Mesendoderm (in vitro differentiated cells): ENCODE results near the gene RRP15.

Experiments
- DNase-seq: peaks from one replicate; pipeline ENCODE4 v3.0.0; 2013
- H2AK5ac ChIP-seq: 2 replicates; pipeline ENCODE4 v1.6.1; 2013; ENCODE audit warnings: low read length, inconsistent platforms
- H2BK120ac ChIP-seq: 2 replicates; pipeline ENCODE4 v1.6.1; 2013; ENCODE audit warnings: low read depth, mild to moderate bottlenecking, low read length, moderate library complexity, mixed read lengths
- H2BK15ac ChIP-seq: replicated peaks from 2 replicates; pipeline ENCODE4 v1.6.1; 2013; ENCODE audit warnings: low read depth, mild to moderate bottlenecking, moderate library complexity
- H2BK5ac ChIP-seq: 2 replicates; pipeline ENCODE4 v1.6.1; 2013; ENCODE audit warnings: low read length, inconsistent platforms
- H3K18ac ChIP-seq: 2 replicates; pipeline ENCODE4 v1.6.1; 2013; ENCODE audit warnings: mild to moderate bottlenecking, low read length, mixed read lengths
- H3K23ac ChIP-seq: one replicate; pipeline ENCODE4 v1.6.1; 2013; ENCODE audit warnings: low read length
- H3K27ac ChIP-seq: 2 replicates; pipeline ENCODE4 v1.5.1; 2013; ENCODE audit warnings: low read depth, mild to moderate bottlenecking, inconsistent platforms, low read length, moderate library complexity
- H3K27me3 ChIP-seq: 2 replicates; pipeline ENCODE4 v1.6.1; 2013; ENCODE audit warnings: low read length, control low read depth, mild to moderate bottlenecking, inconsistent platforms; ENCODE audit not compliant: insufficient read depth, poor library complexity
- H3K36me3 ChIP-seq: 2 replicates; pipeline ENCODE4 v1.6.1; 2013; ENCODE audit warnings: low read length, inconsistent platforms; ENCODE audit not compliant: control insufficient read depth, insufficient read depth
- H3K4ac ChIP-seq: one replicate; pipeline ENCODE4 v1.6.1; 2013; ENCODE audit warnings: low read depth, mild to moderate bottlenecking, low read length, moderate library complexity
- H3K4me1 ChIP-seq: 2 replicates; pipeline ENCODE4 v1.6.1; 2013; ENCODE audit warnings: low read depth, low read length, inconsistent platforms; ENCODE audit not compliant: control insufficient read depth
- H3K4me2 ChIP-seq: 2 replicates; pipeline ENCODE4 v1.6.1; 2013; ENCODE audit warnings: low read length
- H3K4me3 ChIP-seq: 2 replicates; pipeline ENCODE4 v1.5.1; 2013; ENCODE audit warnings: mild to moderate bottlenecking, low read length
- H3K56ac ChIP-seq: one replicate; pipeline ENCODE4 v1.6.1; 2013; ENCODE audit warnings: low read length
- H3K79me1 ChIP-seq: 2 replicates; pipeline ENCODE4 v1.6.1; 2013; ENCODE audit warnings: low read length, inconsistent platforms
- H3K79me2 ChIP-seq: 2 replicates; pipeline ENCODE4 v1.6.1; 2013; ENCODE audit warnings: mild to moderate bottlenecking, low read length; ENCODE audit not compliant: control insufficient read depth, insufficient read depth
- H3K9ac ChIP-seq: 2 replicates; pipeline ENCODE4 v1.6.1; 2013; ENCODE audit warnings: low read length, inconsistent platforms
- H4K5ac ChIP-seq: one replicate; pipeline ENCODE4 v1.6.1; 2013; ENCODE audit warnings: low read length
- H4K8ac ChIP-seq: one replicate; pipeline ENCODE4 v1.6.1; 2013; ENCODE audit warnings: low read depth, mild to moderate bottlenecking, control low read depth, low read length, moderate library complexity
- WGBS: extraction: QIAGEN DNeasy Blood & Tissue Kit; methylation state at CpG from one replicate; pipeline ENCODE4 v1.1.7; 2013; ENCODE audit warnings: low lambda C conversion rate, missing lambda C conversion rate; ENCODE audit not compliant: insufficient coverage; ENCODE audit errors: extremely low coverage; 5-methylcytosine and 5-hydroxymethylcytosine counted together

The RRP15 gene

GRCh38 chr1:218281285-218281684 is 3.8 kb upstream of the RRP15 start:
- no peak overlapping the region for H2BK120ac ChIP-seq
- H4K5ac ChIP-seq, result no peak overlapping the region
- H3K56ac ChIP-seq, result no peak overlapping the region
- peaks cover 11% of the 10 kb centered on the region for H3K79me2 ChIP-seq
- no peak overlapping the region for H4K8ac ChIP-seq
- no peak overlapping the region for H3K18ac ChIP-seq
- no peak overlapping the region for H2BK5ac ChIP-seq
- no peak overlapping the region for H3K4me3 ChIP-seq
- peaks cover 7% of the 10 kb centered on the region for H3K4me1 ChIP-seq
- no peak overlapping the region for H3K23ac ChIP-seq
- no peak overlapping the region for H3K4ac ChIP-seq
- DNase-seq, result no peak
- no peaks in the 10 kb centered on the region for H3K27me3 ChIP-seq
- H2BK15ac ChIP-seq, result no peak overlapping the region
- H3K36me3 ChIP-seq, result no peaks in the 10 kb centered on the region
- no peak overlapping the region for H3K9ac ChIP-seq
- H2AK5ac ChIP-seq, result no peak overlapping the region
- no peak overlapping the region for H3K4me2 ChIP-seq
- H3K27ac ChIP-seq, result no peak overlapping the region
- H3K79me1 ChIP-seq, result peaks cover 7% of the 10 kb centered on the region
- WGBS, result no CpG with 5 or more reads among the region's 4 CpGs

- Histone ChIP-seq H3K27ac (peak overlapping the region; percentile 80), H3K9ac (peak overlapping the region; percentile 91), H4K8ac (peak overlapping the region; percentile 68), H3K23ac (peak overlapping the region; percentile 48), H3K4me1 (peaks cover 3% of the 10 kb centered on the region), H3K79me1 (peaks cover 7% of the 10 kb centered on the region), H4K5ac (peak overlapping the region; percentile 81), H3K4me3 (peak overlapping the region; percentile 64), H2AK5ac (no peak overlapping the region), H3K56ac (peak overlapping the region; percentile 97), H2BK120ac (no peak overlapping the region), H3K4me2 (peak overlapping the region; percentile 88), H3K18ac (peak overlapping the region; percentile 16), H3K36me3 (no peaks in the 10 kb centered on the region), H2BK15ac (no peak overlapping the region), H3K79me2 (peaks cover 27% of the 10 kb centered on the region), H3K27me3 (no peaks in the 10 kb centered on the region), H2BK5ac (no peak overlapping the region), H3K4ac (peak overlapping the region; percentile 17)
- no CpG with 5 or more reads among the region's 26 CpGs for WGBS
- no peak for DNase-seq
Observed at GRCh38 chr1:218284377-218284916, 646 bp upstream of the RRP15 start.

GRCh38 chr1:218292515-218292914 is 7.4 kb downstream of the RRP15 start:
- no peak overlapping the region for H2BK15ac ChIP-seq
- H4K5ac ChIP-seq, result no peak overlapping the region
- no peak overlapping the region for H3K4ac ChIP-seq
- no CpG with 5 or more reads among the region's 3 CpGs for WGBS
- no peak overlapping the region for H4K8ac ChIP-seq
- no peaks in the 10 kb centered on the region for H3K27me3 ChIP-seq
- no peak overlapping the region for H3K18ac ChIP-seq
- no peak overlapping the region for H3K27ac ChIP-seq
- H2AK5ac ChIP-seq, result no peak overlapping the region
- no peak overlapping the region for H3K56ac ChIP-seq
- no peak overlapping the region for H2BK120ac ChIP-seq
- H3K23ac ChIP-seq, result no peak overlapping the region
- no peaks in the 10 kb centered on the region for H3K36me3 ChIP-seq
- DNase-seq, result no peak
- peaks cover 6% of the 10 kb centered on the region for H3K79me1 ChIP-seq
- H3K4me2 ChIP-seq, result no peak overlapping the region
- no peak overlapping the region for H2BK5ac ChIP-seq
- peaks cover 2% of the 10 kb centered on the region for H3K4me1 ChIP-seq
- H3K79me2 ChIP-seq, result peaks cover 27% of the 10 kb centered on the region
- H3K4me3 ChIP-seq, result no peak overlapping the region
- no peak overlapping the region for H3K9ac ChIP-seq

GRCh38 chr1:218294546-218294945 is 9.5 kb downstream of the RRP15 start:
- Histone ChIP-seq H3K4me1 (peaks cover 2% of the 10 kb centered on the region), H4K8ac (no peak overlapping the region), H4K5ac (no peak overlapping the region), H3K36me3 (no peaks in the 10 kb centered on the region), H3K27ac (no peak overlapping the region), H2BK5ac (no peak overlapping the region), H3K18ac (no peak overlapping the region), H3K56ac (no peak overlapping the region), H3K79me2 (peaks cover 18% of the 10 kb centered on the region), H3K9ac (no peak overlapping the region), H3K4ac (no peak overlapping the region), H2BK15ac (no peak overlapping the region), H2AK5ac (no peak overlapping the region), H3K4me2 (no peak overlapping the region), H3K27me3 (no peaks in the 10 kb centered on the region), H3K23ac (no peak overlapping the region), H2BK120ac (no peak overlapping the region), H3K79me1 (peaks cover 6% of the 10 kb centered on the region), H3K4me3 (no peak overlapping the region)
- DNase-seq, result peak; percentile 23
- WGBS, result no CpG with 5 or more reads among the region's 3 CpGs

- Histone ChIP-seq H3K4me1 (peaks cover 2% of the 10 kb centered on the region), H3K4me3 (no peak overlapping the region), H3K36me3 (no peaks in the 10 kb centered on the region), H3K9ac (no peak overlapping the region), H2BK120ac (no peak overlapping the region), H3K79me1 (peaks cover 6% of the 10 kb centered on the region), H3K79me2 (peaks cover 10% of the 10 kb centered on the region), H3K23ac (no peak overlapping the region), H3K27ac (no peak overlapping the region), H2AK5ac (no peak overlapping the region), H2BK15ac (no peak overlapping the region), H3K27me3 (no peaks in the 10 kb centered on the region), H4K8ac (no peak overlapping the region), H3K4me2 (no peak overlapping the region), H3K18ac (no peak overlapping the region), H4K5ac (no peak overlapping the region), H3K56ac (no peak overlapping the region), H2BK5ac (no peak overlapping the region), H3K4ac (no peak overlapping the region)
- WGBS, result no CpG with 5 or more reads among the region's 2 CpGs
- no peak for DNase-seq
Observed at GRCh38 chr1:218296162-218296561, 11.1 kb downstream of the RRP15 start.

GRCh38 chr1:218297461-218297860 is 12.4 kb downstream of the RRP15 start:
- H2BK5ac ChIP-seq, result no peak overlapping the region
- H3K79me1 ChIP-seq, result peaks cover 3% of the 10 kb centered on the region
- H3K56ac ChIP-seq, result no peak overlapping the region
- peaks cover 2% of the 10 kb centered on the region for H3K4me1 ChIP-seq
- no CpG with 5 or more reads among the region's 2 CpGs for WGBS
- H2AK5ac ChIP-seq, result no peak overlapping the region
- H3K9ac ChIP-seq, result no peak overlapping the region
- peak; percentile 24 for DNase-seq
- no peak overlapping the region for H4K5ac ChIP-seq
- H3K4me3 ChIP-seq, result no peak overlapping the region
- H3K36me3 ChIP-seq, result no peaks in the 10 kb centered on the region
- no peak overlapping the region for H2BK15ac ChIP-seq
- peaks cover 3% of the 10 kb centered on the region for H3K79me2 ChIP-seq
- no peak overlapping the region for H3K18ac ChIP-seq
- H3K4me2 ChIP-seq, result no peak overlapping the region
- H3K23ac ChIP-seq, result no peak overlapping the region
- H3K4ac ChIP-seq, result no peak overlapping the region
- H4K8ac ChIP-seq, result no peak overlapping the region
- H3K27ac ChIP-seq, result no peak overlapping the region
- no peaks in the 10 kb centered on the region for H3K27me3 ChIP-seq
- no peak overlapping the region for H2BK120ac ChIP-seq
